ENCODE measurements around the gene LRRC15. TPM values are rescaled to one million over a fixed set of nuclear protein-coding genes. Genes with fewer than 3 reads are reported as not detected.

LRRC15 gene
- total RNA-seq, 4 donors from 2014 or later: 0.14 to 0.32 TPM; not detected in 2

DNA sequence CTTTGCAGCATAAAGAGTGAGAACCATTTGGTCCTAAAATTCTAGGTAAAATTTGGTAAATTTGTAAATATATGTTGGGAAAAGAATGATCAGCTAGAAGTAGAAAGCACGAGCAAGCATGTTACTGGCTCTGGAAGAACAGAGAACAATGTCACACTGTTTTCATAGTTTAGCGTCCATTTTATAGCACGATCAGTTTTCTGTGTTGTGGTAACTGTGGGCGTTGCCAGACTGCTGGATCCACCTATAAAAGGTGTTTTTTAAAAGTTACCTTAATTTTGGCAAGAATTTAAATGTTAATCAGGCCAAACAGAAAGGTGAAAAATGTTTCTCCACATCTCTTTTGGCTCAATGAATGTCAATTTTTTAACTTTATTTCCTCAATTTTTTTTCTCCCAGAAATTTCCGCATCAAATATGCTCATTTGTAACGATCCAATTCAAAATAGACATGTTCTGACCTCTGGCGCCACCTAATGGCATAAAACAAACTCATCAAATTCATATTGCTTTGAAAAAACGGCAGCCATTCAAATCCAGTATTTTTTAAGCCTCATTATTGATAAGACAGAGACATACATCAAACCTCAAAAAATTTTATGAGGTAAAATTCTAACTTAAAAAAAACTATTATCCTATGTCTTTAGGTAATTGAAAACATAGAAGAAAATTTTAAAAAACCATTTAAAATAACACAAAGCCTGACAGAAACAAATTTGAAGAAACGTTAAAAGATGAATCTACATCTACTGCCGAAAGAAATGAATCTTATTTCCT is 35.0 kb upstream of the LRRC15 start:
- peak overlapping the region in 1 of 4 donors; percentile 5 for H3K27ac ChIP-seq
- peak; percentile 38 for DNase-seq
- no peaks in the 10 kb centered on the region for H3K36me3 ChIP-seq
- in situ Hi-C loops (cut with MboI; ENCODE audit: low pct_ligation_motif_present in 1 of 4, low pct_unique_long_range_greater_than_20kb in 1 of 4, low sequenced_read_pairs in 3 of 4) (loop anchor here in 2 of 4 donors (5.0 kb wide), 1 partner anchor 67 kb away; no protein-coding TSS in a partner anchor), intact Hi-C loops (cut with DNase I; ENCODE audit: low total_unique reads) (loop anchor here (5.0 kb wide), 1 partner anchor 67 kb away; no protein-coding TSS in a partner anchor)
- H3K27me3 ChIP-seq: no peaks in the 10 kb centered on the region
- H3K4me1 ChIP-seq: no peaks in the 10 kb centered on the region
- H3K4me3 ChIP-seq: no peak overlapping the region
- TF ChIP-seq, protein P1, sequence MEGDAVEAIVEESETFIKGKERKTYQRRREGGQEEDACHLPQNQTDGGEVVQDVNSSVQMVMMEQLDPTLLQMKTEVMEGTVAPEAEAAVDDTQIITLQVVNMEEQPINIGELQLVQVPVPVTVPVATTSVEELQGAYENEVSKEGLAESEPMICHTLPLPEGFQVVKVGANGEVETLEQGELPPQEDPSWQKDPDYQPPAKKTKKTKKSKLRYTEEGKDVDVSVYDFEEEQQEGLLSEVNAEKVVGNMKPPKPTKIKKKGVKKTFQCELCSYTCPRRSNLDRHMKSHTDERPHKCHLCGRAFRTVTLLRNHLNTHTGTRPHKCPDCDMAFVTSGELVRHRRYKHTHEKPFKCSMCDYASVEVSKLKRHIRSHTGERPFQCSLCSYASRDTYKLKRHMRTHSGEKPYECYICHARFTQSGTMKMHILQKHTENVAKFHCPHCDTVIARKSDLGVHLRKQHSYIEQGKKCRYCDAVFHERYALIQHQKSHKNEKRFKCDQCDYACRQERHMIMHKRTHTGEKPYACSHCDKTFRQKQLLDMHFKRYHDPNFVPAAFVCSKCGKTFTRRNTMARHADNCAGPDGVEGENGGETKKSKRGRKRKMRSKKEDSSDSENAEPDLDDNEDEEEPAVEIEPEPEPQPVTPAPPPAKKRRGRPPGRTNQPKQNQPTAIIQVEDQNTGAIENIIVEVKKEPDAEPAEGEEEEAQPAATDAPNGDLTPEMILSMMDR (IDR thresholded peaks at IDR 0.05): peak; percentile 63 to 82 (median 76)
- no peak for TF ChIP-seq POLR2AphosphoS5 (IDR thresholded peaks at IDR 0.05)
- no peaks in the 10 kb centered on the region for H3K9me3 ChIP-seq
- WGBS, 2 donors (ENCODE audit: low coverage in 1 of 2): 32 to 35% methylated on average over 10 of the region's 10 CpGs

- no peaks in the 10 kb centered on the region for H3K36me3 ChIP-seq
- in situ Hi-C loops (cut with MboI; ENCODE audit: low pct_ligation_motif_present in 1 of 4, low pct_unique_long_range_greater_than_20kb in 1 of 4, low sequenced_read_pairs in 3 of 4) (no loop called here), intact Hi-C loops (cut with DNase I; ENCODE audit: low total_unique reads) (no loop called here)
- no peak overlapping the region for H3K27ac ChIP-seq
- H3K9me3 ChIP-seq: no peaks in the 10 kb centered on the region
- TF ChIP-seq EP300 (IDR thresholded peaks at IDR 0.05; ENCODE audit: low read depth): no peak
- no peak for TF ChIP-seq POLR2A (IDR thresholded peaks at IDR 0.05)
- no peak for TF ChIP-seq POLR2AphosphoS5 (IDR thresholded peaks at IDR 0.05)
- TF ChIP-seq, protein P1 (IDR thresholded peaks at IDR 0.05): no peak
- WGBS, 2 donors (ENCODE audit: low coverage in 1 of 2): 80 to 91% methylated on average over 1 to 8 of the region's 8 CpGs
- DNase-seq: no peak
- H3K4me1 ChIP-seq: peaks cover 0 to 5% (median 5%) of the 10 kb centered on the region in 4 donors
- peaks cover 17% of the 10 kb centered on the region for H3K27me3 ChIP-seq
- H3K4me3 ChIP-seq: no peak overlapping the region
These were observed 32.4 kb upstream of the LRRC15 start for GRCh38 chr3:194401868-194402329.

DNA sequence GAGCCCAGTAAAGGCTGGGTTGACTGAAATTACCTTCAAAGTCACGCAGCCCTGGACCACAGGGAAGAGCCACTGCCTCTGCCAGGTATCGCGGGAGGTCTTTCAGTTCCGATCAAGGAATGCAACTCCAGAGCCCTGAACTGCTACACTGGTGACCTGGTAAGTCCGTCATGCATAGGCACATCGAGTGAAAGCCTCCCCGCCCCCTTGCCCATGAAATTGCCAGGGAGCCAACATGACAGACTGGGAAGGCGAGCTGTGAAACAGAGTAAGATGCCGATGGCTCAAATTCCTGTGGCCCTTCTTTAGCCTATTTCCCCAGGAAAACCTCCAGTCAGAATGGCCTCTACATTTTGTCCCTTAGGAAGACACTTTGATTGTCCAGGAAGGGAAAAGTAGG is 31.8 kb upstream of the LRRC15 start:
- H3K4me3 ChIP-seq: no peak overlapping the region
- intact Hi-C loops (cut with DNase I; ENCODE audit: low total_unique reads): no loop called here
- no peak overlapping the region for H3K27ac ChIP-seq
- H3K9me3 ChIP-seq: no peaks in the 10 kb centered on the region
- H3K4me1 ChIP-seq: peaks cover 0 to 10% (median 9%) of the 10 kb centered on the region in 4 donors
- no peaks in the 10 kb centered on the region for H3K36me3 ChIP-seq
- in situ Hi-C loops (cut with MboI; ENCODE audit: low pct_ligation_motif_present in 1 of 4, low pct_unique_long_range_greater_than_20kb in 1 of 4, low sequenced_read_pairs in 3 of 4): no loop called here
- no peak for DNase-seq
- TF ChIP-seq POLR2AphosphoS5 (IDR thresholded peaks at IDR 0.05) (no peak), EP300 (IDR thresholded peaks at IDR 0.05; ENCODE audit: low read depth) (no peak), POLR2A (IDR thresholded peaks at IDR 0.05) (no peak)
- TF ChIP-seq, protein P1 (IDR thresholded peaks at IDR 0.05): no peak
- 92% methylated on average over 9 of the region's 9 CpGs; no CpG with 5 or more reads in 1 of the 2 donors for WGBS, 2 donors (ENCODE audit: low coverage in 1 of 2)
- peaks cover 20% of the 10 kb centered on the region for H3K27me3 ChIP-seq

DNA sequence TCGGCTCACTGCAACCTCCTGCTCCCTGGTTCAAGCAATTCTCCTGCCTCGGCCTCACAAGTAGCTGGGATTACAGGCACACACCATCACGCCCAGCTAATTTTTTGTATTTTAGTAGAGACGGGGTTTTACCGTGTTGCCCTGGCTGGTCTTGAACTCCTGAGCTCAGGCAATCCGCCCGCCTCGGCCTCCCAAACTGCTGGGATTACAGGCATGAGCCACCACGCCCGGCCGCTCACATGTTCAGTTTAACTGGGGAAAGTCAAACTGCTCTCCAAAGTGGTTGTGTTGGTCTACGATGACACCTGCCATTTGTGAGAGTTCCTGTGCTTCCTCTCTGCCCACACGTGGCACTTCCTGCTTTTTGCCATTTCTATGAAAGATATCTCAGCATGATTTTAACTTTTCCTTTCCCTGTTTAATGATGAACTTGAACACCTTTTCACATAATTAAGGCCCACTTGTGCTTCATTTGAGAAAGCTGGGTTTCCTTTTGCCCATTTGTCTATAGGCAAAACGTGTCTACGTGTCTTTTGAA is 30.4 kb upstream of the LRRC15 start:
- Histone ChIP-seq H3K27ac (no peak overlapping the region), H3K9me3 (no peaks in the 10 kb centered on the region), H3K4me1 (peaks cover 0 to 22% (median 9%) of the 10 kb centered on the region in 4 donors), H3K27me3 (peaks cover 20% of the 10 kb centered on the region), H3K36me3 (no peaks in the 10 kb centered on the region), H3K4me3 (no peak overlapping the region)
- WGBS, 2 donors (ENCODE audit: low coverage in 1 of 2): 79 to 86% methylated on average over 3 to 15 of the region's 15 CpGs
- intact Hi-C loops (cut with DNase I; ENCODE audit: low total_unique reads): no loop called here
- TF ChIP-seq, protein P1 (IDR thresholded peaks at IDR 0.05): no peak
- TF ChIP-seq POLR2A (IDR thresholded peaks at IDR 0.05): no peak
- TF ChIP-seq EP300 (IDR thresholded peaks at IDR 0.05; ENCODE audit: low read depth): no peak
- TF ChIP-seq POLR2AphosphoS5 (IDR thresholded peaks at IDR 0.05): no peak
- in situ Hi-C loops (cut with MboI; ENCODE audit: low pct_ligation_motif_present in 1 of 4, low pct_unique_long_range_greater_than_20kb in 1 of 4, low sequenced_read_pairs in 3 of 4): loop anchor here in 1 of 4 donors (5.0 kb wide), 1 partner anchor 63 kb away; no protein-coding TSS in a partner anchor
- DNase-seq: no peak

All from transverse colon (tissue), 4 donors.